ENCODE results near the gene PHF23. TPM values are rescaled to one million over a fixed set of nuclear protein-coding genes. Genes with fewer than 3 reads are reported as not detected.

PHF23 gene
- total RNA-seq, 1 experiment from 2014 or later, result 48.5 TPM

DNA sequence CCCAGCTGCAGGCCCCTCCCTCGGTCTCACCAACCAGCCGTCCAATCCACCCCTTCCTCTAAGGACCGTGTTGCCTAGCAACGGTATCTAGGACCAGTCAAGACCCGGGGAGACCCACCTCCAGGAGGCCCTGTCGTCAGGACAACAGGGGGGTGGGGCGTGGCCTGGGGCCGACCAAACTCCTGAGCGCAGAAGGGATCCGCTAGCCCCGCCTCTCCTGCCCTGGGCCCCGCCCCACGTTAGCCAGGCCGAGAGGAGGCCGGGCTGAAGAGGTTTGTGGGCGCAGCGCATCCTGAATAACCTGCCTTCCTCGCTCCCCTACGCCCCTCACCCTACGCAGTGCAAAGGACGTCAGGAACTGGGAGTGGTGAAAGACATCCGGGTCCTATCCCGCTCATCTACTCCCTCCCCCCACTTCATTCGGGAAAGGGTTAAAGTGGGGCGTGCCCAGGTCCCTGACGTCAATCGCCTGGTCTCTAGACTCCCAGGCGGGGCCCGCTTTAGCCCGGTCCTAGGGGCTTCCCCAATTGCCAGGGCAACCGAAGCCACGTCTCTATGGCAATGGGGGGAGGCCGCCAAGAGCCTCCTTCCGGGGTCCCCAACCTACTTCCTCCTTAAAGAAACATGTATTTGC is 34.3 kb downstream of the PHF23 start:
- H3K4me2 ChIP-seq (ENCODE audit: low read length), result peak overlapping the region; percentile 71
- no peaks in the 10 kb centered on the region for H4K20me1 ChIP-seq (ENCODE audit: insufficient read depth)
- no peak overlapping the region for H2AFZ ChIP-seq (ENCODE audit: low read depth, low read length, poor library complexity, severe bottlenecking)
- no peaks in the 10 kb centered on the region for H3K9me2 ChIP-seq (ENCODE audit: insufficient read depth)
- H3K36me3 ChIP-seq (ENCODE audit: control insufficient read depth in 1 of 2, insufficient read depth in 2 of 2, low read length in 2 of 2), result no peaks in the 10 kb centered on the region
- H3K79me2 ChIP-seq (ENCODE audit: insufficient read depth, low read length), result no peaks in the 10 kb centered on the region
- H3K9me3 ChIP-seq (ENCODE audit: control insufficient read depth in 1 of 2, insufficient read depth in 1 of 2, low read depth in 1 of 2, low read length in 2 of 2), result no peaks in the 10 kb centered on the region
- H3K27ac ChIP-seq (ENCODE audit: low read depth, low read length), result peak overlapping the region; percentile 5; the same call in 1 of the 2 replicates
- H3K9ac ChIP-seq (ENCODE audit: low read length), result peak overlapping the region; percentile 34; the same call in 1 of the 2 replicates
- ATAC-seq (peak; percentile 92), DNase-seq (ENCODE audit: low read depth, low spot score) (peak; percentile 43)
- POLR2A ChIA-PET, result interaction anchor here (0.7 kb wide), 1 partner anchor 1226 kb away, joined by 3 read pairs; no protein-coding TSS in a partner anchor
- CTCF ChIA-PET, result no interaction called here
- H3K4me3 ChIP-seq (replicated peaks in 1 of 2; ENCODE audit: low read depth in 1 of 2, low read length in 2 of 2), result peak overlapping the region; percentile 33 to 44
- intact Hi-C loops (cut with micrococcal nuclease), result no loop called here
- BruUV-seq (replicated peaks), result no TSS peak
- TF ChIP-seq CBX3 (IDR thresholded peaks at IDR 0.05; ENCODE audit: low read depth), result no peak
- no peak for TF ChIP-seq POLR2AphosphoS5 (IDR thresholded peaks at IDR 0.05; ENCODE audit: low read depth, low read length)
- TF ChIP-seq ZNF274 (IDR thresholded peaks at IDR 0.05; ENCODE audit: low read depth, low read length), result no peak
- H3K27me3 ChIP-seq (ENCODE audit: insufficient read depth, low read length), result no peaks in the 10 kb centered on the region
- peaks cover 8 to 25% of the 10 kb centered on the region in 2 experiments; a peak in 3 of 4 replicates for H3K4me1 ChIP-seq (ENCODE audit: control insufficient read depth in 1 of 2, insufficient read depth in 2 of 2, low read length in 2 of 2)
- RAD21 ChIA-PET (ENCODE audit: low non-redundant PET in 1 of 2, low total read pairs in 2 of 2, uncharacterized antibody in 2 of 2, unreplicated experiment in 2 of 2), result no interaction called here

DNA sequence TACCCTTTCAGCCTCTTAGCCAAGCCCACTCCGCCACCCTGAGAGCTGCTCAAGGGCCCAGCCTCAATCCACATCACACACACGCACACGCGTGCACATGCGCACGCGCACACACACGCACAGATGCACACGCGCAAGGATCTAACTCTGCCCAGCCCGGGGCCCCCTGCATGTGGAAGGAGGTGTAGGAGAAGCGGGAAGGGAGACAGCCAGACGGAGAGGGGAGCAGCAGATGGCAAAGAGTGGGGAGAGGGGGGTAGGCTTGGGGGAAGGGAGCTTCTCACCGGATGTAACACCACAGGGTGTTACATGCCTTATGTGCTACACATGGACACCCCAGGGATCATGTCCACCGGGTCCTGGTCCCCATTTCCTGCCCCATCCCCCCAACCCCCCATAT is 34.9 kb downstream of the PHF23 start:
- no peak for ATAC-seq
- RAD21 ChIA-PET (ENCODE audit: low non-redundant PET in 1 of 2, low total read pairs in 2 of 2, uncharacterized antibody in 2 of 2, unreplicated experiment in 2 of 2), result no interaction called here
- H3K4me3 ChIP-seq (replicated peaks in 1 of 2; ENCODE audit: low read depth in 1 of 2, low read length in 2 of 2), result no peak overlapping the region

More for the DNA sequence above, 34.9 kb downstream of the PHF23 start:
- ChIA-PET POLR2A (interaction anchor here (0.7 kb wide), 1 partner anchor 1225 kb away, joined by 3 read pairs; no protein-coding TSS in a partner anchor), CTCF (no interaction called here)
- no TSS peak for BruUV-seq (replicated peaks)
- Histone ChIP-seq H4K20me1 (ENCODE audit: insufficient read depth) (no peaks in the 10 kb centered on the region), H3K9me2 (ENCODE audit: insufficient read depth) (no peaks in the 10 kb centered on the region), H3K27me3 (ENCODE audit: insufficient read depth, low read length) (no peaks in the 10 kb centered on the region), H3K9me3 (ENCODE audit: control insufficient read depth in 1 of 2, insufficient read depth in 1 of 2, low read depth in 1 of 2, low read length in 2 of 2) (no peaks in the 10 kb centered on the region), H3K4me2 (ENCODE audit: low read length) (peak overlapping the region; percentile 71), H2AFZ (ENCODE audit: low read depth, low read length, poor library complexity, severe bottlenecking) (no peak overlapping the region), H3K27ac (ENCODE audit: low read depth, low read length) (no peak overlapping the region), H3K79me2 (ENCODE audit: insufficient read depth, low read length) (no peaks in the 10 kb centered on the region), H3K36me3 (ENCODE audit: control insufficient read depth in 1 of 2, insufficient read depth in 2 of 2, low read length in 2 of 2) (no peaks in the 10 kb centered on the region), H3K9ac (ENCODE audit: low read length) (no peak overlapping the region), H3K4me1 (ENCODE audit: control insufficient read depth in 1 of 2, insufficient read depth in 2 of 2, low read length in 2 of 2) (peaks cover 8 to 25% of the 10 kb centered on the region in 2 experiments; a peak in 3 of 4 replicates)
- TF ChIP-seq SP1 (IDR thresholded peaks at IDR 0.05; ENCODE audit: low read depth) (no peak), SIN3A (IDR thresholded peaks at IDR 0.05; ENCODE audit: low read depth) (no peak), RAD21 (IDR thresholded peaks at IDR 0.05; ENCODE audit: low read depth) (no peak), POLR2A (IDR thresholded peaks at IDR 0.05; ENCODE audit: borderline replicate concordance, extremely low read depth, insufficient read depth, insufficient read length) (no peak), POLR2AphosphoS5 (IDR thresholded peaks at IDR 0.05; ENCODE audit: low read depth, low read length) (no peak), CBX3 (IDR thresholded peaks at IDR 0.05; ENCODE audit: low read depth) (no peak), ZFX (IDR thresholded peaks at IDR 0.05) (no peak), ELF1 (IDR thresholded peaks at IDR 0.05; ENCODE audit: borderline replicate concordance, low read depth) (no peak)
- TF ChIP-seq, protein P1, sequence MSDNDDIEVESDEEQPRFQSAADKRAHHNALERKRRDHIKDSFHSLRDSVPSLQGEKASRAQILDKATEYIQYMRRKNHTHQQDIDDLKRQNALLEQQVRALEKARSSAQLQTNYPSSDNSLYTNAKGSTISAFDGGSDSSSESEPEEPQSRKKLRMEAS (IDR thresholded peaks at IDR 0.05), result no peak
- no peak for DNase-seq (ENCODE audit: low read depth, low spot score)
- intact Hi-C loops (cut with micrococcal nuclease), result no loop called here

Measured in HCT116 (cell line).